Medulla oblongata (tissue), 1 donor: ENCODE measurements around the gene RHBDD3.
"Not testable (repeated sequence)": the region's sequence is repeated elsewhere in the genome, so short reads cannot be mapped to it uniquely, and the experiment has no call there.

Source experiments
- DNase-seq: peaks from one replicate; pipeline ENCODE4 v3.0.0-alpha.2; 2015; ENCODE audit errors: extremely low spot score

RHBDD3 gene

GRCh38 chr22:29251981-29252911 is 15.5 kb downstream of the RHBDD3 start:
- no peak for DNase-seq

DNA sequence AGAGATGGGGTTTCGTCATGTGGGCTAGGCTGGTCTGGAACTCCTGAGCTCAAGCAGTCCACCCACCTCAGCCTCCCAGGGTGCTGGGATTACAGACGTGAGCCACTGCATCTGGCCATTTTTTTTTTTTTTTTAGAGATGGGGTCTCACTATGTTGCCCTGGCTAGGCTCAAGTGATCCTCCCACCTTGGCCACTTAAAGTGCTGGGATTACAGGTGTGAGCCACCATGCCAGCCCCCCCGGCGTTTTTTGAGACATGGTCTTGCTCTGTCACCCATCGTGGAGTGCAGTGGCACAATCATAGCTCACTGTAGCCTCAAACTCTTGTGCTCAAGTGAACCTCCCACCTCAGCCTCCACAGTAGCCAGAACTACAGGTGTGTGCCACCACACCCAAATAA is 16.5 kb downstream of the RHBDD3 start:
- no peak for DNase-seq

- DNase-seq: not testable (repeated sequence)
Observed at GRCh38 chr22:29247891-29248290, 19.9 kb downstream of the RHBDD3 start.

GRCh38 chr22:29245626-29246385 is 22.0 kb downstream of the RHBDD3 start:
- peak; percentile 80 for DNase-seq

DNA sequence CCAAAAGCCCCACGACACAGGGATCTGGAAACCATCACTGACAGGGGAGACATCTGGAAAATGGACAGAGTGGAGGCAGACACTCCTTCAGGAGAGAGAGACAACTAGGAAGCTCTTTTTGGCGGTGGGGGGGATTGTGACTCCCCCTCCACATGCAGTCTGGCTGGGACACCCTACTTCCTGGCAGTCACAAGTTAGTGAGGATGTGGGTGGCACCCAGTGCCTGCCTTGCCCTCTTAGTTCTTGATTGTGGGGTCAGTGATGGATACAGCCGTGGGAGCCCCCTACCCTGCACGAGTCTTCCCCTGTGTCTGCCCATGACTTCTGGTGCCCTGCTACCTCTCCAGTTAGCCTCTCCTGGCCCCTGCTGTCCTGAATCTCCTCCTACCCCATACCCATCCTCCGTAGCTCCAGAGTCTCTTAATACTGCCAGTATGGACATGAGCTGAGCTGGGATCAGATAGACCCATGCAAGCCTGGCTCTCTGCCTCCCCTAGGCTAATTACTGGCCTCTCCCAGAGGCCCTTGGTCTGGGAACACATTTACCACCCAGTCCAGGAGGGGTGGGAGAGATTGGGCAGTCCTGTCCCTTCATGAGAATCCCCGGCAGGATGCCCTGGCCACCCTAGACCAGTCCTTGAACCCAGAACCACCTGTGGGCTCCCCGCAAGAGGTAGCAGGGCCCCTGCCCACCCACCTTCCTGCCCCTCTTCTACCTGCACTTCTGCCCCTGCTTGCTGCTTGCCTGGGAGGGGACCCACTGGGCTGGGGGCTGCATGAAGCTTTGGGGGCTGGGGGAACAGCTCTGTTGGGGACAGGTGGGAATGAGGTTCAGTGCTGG is 22.8 kb downstream of the RHBDD3 start:
- DNase-seq: no peak

- no peak for DNase-seq
Observed at GRCh38 chr22:29243874-29244446, 23.8 kb downstream of the RHBDD3 start.

DNA sequence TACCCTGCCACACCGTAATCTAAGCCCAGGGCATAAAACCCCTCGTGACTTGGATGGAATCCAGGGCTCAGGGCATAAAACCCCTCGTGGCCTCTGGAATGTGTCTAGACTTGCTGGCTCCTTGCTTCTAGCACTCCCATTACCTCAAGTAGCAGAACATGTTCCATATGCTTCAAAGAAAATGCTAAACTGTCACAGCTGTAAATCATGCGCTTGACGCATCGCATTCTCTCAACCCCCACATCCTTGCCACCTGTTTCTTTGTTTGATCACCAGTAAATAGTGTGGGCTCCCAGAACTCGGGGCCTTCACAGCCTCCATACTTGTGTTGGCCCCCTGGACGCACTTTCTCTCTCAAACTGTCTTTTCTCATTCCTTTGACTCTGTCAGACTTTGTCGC is 27.3 kb downstream of the RHBDD3 start:
- not testable (repeated sequence) for DNase-seq

GRCh38 chr22:29233277-29233877 is 34.4 kb downstream of the RHBDD3 start:
- no peak for DNase-seq

DNA sequence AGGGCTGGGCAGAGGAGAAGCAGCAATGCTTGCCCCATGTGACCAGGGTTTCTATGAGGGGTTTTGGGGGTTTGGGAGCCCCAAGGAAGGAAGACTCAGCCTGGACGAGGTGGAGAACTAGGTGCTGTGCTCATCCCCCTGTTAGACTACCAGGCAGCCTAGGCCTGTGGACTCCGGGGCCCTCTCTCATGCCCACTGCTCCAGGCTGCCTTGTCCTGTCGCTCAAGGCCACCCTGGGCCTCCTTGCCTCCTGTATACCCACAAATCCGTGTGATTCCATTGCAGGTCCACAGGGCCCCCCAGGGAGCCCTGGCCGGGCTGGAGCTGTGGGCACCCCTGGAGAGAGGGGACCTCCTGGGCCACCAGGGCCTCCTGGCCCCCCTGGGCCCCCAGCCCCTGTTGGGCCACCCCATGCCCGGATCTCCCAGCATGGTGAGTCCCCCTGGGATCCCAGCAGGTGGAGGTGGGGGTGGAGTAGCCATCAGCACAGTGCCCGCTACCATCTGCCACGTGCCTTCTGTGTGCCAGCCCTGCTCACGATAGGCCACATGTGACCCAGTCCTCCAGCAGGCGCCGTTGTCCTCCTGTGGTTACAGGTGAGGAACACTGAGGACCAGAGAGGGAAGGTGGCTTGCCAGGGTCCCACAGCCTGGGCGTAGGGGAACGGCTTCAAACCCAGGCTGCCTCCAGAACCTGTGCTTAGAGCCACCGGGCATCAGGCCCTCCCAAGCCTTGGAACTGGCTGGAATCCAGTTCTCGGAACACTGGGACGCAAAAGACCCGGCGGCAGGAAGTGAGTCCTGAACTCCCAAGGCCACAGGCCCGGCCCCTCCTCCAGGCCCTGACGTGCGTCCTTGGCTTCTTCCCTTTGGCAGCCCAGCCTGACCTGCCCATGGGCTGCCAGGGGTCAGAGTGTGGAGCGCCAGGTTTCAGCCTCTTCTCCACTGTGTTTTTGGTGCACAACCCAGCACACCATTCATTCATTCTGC is 35.5 kb downstream of the RHBDD3 start:
- DNase-seq: no peak

- DNase-seq: no peak
Observed at GRCh38 chr22:29230972-29231875, 36.6 kb downstream of the RHBDD3 start.

GRCh38 chr22:29226351-29226981 is 41.3 kb downstream of the RHBDD3 start:
- DNase-seq: no peak

DNA sequence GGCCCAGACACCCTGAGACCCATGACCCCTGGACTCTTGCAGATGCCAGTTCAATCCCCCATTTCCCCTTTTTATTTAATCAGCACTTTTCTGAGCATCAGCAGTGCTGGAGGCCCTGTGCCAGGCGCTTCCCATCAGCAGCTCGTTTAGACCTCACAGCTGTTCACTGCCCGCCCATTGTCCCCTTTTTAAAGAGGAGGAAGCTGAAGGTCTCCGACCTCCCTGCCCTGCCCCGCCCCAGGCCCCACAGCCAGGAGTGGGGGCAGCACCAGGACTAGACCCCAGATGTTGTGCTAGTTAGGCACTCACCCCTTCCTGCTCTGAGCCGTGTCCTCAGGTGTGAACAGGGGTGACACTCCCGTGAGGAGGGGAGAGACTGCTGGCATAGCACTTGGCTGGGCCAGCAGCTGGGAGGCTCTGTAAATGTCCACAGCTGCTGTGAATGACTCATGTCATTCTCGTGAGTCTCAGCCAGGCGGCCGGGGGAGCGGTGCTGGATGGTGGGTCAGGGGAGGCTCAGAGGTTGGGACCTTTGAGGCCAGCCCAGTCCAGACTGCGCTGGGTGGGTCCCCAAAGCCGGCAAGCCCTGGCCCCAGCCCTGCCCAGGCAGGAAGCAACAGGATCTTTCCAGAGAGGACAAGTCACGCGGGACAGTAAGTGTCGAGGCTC is 42.2 kb downstream of the RHBDD3 start:
- no peak for DNase-seq

DNA sequence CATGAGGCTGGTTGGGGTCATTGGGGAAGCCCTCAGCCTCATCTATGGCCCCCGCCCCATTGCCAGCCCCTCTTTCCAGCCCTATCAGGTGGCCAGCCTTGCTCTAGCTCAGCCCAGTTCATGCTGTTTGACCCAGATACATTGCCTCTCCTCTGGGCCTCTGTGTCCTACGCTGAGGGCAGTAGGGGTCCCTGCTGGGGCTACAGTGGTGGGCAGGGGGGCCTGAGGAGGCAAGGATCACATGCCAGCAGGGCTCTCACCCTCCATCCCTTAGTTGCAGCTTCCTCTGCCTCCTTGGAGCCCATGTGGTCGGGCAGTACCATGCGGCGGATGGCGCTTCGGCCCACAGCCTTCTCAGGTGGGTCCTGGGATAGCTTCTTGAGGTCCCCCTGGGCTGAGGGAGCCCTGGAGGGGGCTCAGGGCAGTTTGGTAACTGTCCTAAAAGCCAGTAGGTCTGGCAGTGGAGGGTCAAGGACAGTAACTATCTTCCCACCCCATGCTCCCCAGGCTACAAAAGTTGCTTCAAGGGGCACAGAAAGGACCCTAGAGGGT is 42.8 kb downstream of the RHBDD3 start:
- DNase-seq: no peak

GRCh38 chr22:29224121-29224858 is 43.5 kb downstream of the RHBDD3 start:
- no peak for DNase-seq

DNA sequence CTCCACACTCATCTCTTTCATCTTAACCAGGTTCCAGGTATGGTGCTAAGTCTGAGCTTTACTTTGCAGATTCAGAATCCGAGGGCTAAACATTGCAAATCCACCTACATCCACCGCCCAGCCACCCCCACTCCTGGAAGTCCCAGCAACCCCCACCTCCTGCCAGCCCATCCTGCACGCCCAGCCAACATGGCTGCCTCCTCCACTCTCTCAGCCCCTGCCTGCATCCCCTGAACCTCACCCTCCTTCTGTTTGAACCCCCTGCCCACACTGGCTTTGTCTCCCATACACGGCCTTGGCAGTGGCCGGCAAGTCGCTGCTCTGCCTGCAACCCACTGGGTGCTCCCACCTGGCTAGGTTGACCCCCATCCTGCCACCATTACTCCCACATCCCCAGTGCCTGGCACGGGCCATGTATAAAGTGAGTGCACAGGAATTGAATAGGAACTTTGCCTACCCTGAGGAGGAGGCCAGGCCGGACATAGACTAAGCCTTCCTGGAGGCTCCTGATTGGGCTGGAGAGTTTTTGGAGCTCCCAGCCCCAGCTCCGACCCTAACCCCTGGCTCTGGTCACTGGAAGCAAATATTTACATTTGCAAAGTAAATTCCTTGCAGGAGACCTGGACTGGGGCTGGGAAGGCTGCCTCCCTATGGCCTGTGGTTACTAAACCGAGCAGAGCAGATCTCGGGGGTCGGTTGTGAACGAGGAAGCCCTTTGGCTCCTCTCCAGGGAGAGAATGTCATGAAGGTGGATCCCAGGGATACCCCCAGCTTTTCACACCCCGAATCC is 47.7 kb downstream of the RHBDD3 start:
- DNase-seq: no peak

GRCh38 chr22:29219409-29219782 is 48.4 kb downstream of the RHBDD3 start:
- DNase-seq: not testable (repeated sequence)
